ENCODE measurements around the gene KCNQ1.

KCNQ1 gene

GRCh38 chr11:2732940-2733628 lies 288.3 kb downstream of the KCNQ1 start:
- Histone ChIP-seq H3K27me3 (ENCODE audit: control insufficient read depth, insufficient read depth, low read length) (no peaks in the 10 kb centered on the region), H3K4me3 (ENCODE audit: low read length) (no peak overlapping the region), H3K4me1 (ENCODE audit: control insufficient read depth, insufficient read depth, low read length) (no peaks in the 10 kb centered on the region), H3K9ac (ENCODE audit: low read length) (no peak overlapping the region), H3K36me3 (ENCODE audit: control insufficient read depth, insufficient read depth, low read length) (no peaks in the 10 kb centered on the region), H3K27ac (ENCODE audit: low read depth, low read length) (no peak overlapping the region)

- no peaks in the 10 kb centered on the region for H3K4me1 ChIP-seq (ENCODE audit: control insufficient read depth, insufficient read depth, low read length)
- H3K36me3 ChIP-seq (ENCODE audit: control insufficient read depth, insufficient read depth, low read length): no peaks in the 10 kb centered on the region
- H3K27ac ChIP-seq (ENCODE audit: low read depth, low read length): no peak overlapping the region
- no peak overlapping the region for H3K9ac ChIP-seq (ENCODE audit: low read length)
- no peak overlapping the region for H3K4me3 ChIP-seq (ENCODE audit: low read length)
- no peaks in the 10 kb centered on the region for H3K27me3 ChIP-seq (ENCODE audit: control insufficient read depth, insufficient read depth, low read length)
Observed at GRCh38 chr11:2734181-2735052, 289.6 kb downstream of the KCNQ1 start.

- H3K4me1 ChIP-seq (ENCODE audit: control insufficient read depth, insufficient read depth, low read length): no peaks in the 10 kb centered on the region
Observed at GRCh38 chr11:2735053-2735589, 290.3 kb downstream of the KCNQ1 start.

GRCh38 chr11:2736577-2737225 lies 291.9 kb downstream of the KCNQ1 start:
- no peaks in the 10 kb centered on the region for H3K36me3 ChIP-seq (ENCODE audit: control insufficient read depth, insufficient read depth, low read length)
- H3K27ac ChIP-seq (ENCODE audit: low read depth, low read length): no peak overlapping the region
- H3K27me3 ChIP-seq (ENCODE audit: control insufficient read depth, insufficient read depth, low read length): no peaks in the 10 kb centered on the region
- H3K4me1 ChIP-seq (ENCODE audit: control insufficient read depth, insufficient read depth, low read length): no peaks in the 10 kb centered on the region
- no peak overlapping the region for H3K9ac ChIP-seq (ENCODE audit: low read length)
- H3K4me3 ChIP-seq (ENCODE audit: low read length): no peak overlapping the region

More at GRCh38 chr11:2735053-2735589, 290.3 kb downstream of the KCNQ1 start:
- H3K27ac ChIP-seq (ENCODE audit: low read depth, low read length): no peak overlapping the region
- H3K27me3 ChIP-seq (ENCODE audit: control insufficient read depth, insufficient read depth, low read length): no peaks in the 10 kb centered on the region
- no peak overlapping the region for H3K4me3 ChIP-seq (ENCODE audit: low read length)
- no peaks in the 10 kb centered on the region for H3K36me3 ChIP-seq (ENCODE audit: control insufficient read depth, insufficient read depth, low read length)
- H3K9ac ChIP-seq (ENCODE audit: low read length): no peak overlapping the region

GRCh38 chr11:2737226-2737590 lies 292.4 kb downstream of the KCNQ1 start:
- Histone ChIP-seq H3K4me1 (ENCODE audit: control insufficient read depth, insufficient read depth, low read length) (no peaks in the 10 kb centered on the region), H3K9ac (ENCODE audit: low read length) (no peak overlapping the region), H3K4me3 (ENCODE audit: low read length) (no peak overlapping the region), H3K27me3 (ENCODE audit: control insufficient read depth, insufficient read depth, low read length) (no peaks in the 10 kb centered on the region), H3K36me3 (ENCODE audit: control insufficient read depth, insufficient read depth, low read length) (no peaks in the 10 kb centered on the region), H3K27ac (ENCODE audit: low read depth, low read length) (no peak overlapping the region)

GRCh38 chr11:2737866-2738265 lies 293.1 kb downstream of the KCNQ1 start:
- Histone ChIP-seq H3K27me3 (ENCODE audit: control insufficient read depth, insufficient read depth, low read length) (no peaks in the 10 kb centered on the region), H3K36me3 (ENCODE audit: control insufficient read depth, insufficient read depth, low read length) (no peaks in the 10 kb centered on the region), H3K4me1 (ENCODE audit: control insufficient read depth, insufficient read depth, low read length) (no peaks in the 10 kb centered on the region), H3K4me3 (ENCODE audit: low read length) (no peak overlapping the region), H3K27ac (ENCODE audit: low read depth, low read length) (no peak overlapping the region), H3K9ac (ENCODE audit: low read length) (no peak overlapping the region)

- Histone ChIP-seq H3K27ac (ENCODE audit: low read depth, low read length) (no peak overlapping the region), H3K4me3 (ENCODE audit: low read length) (no peak overlapping the region), H3K27me3 (ENCODE audit: control insufficient read depth, insufficient read depth, low read length) (no peaks in the 10 kb centered on the region), H3K9ac (ENCODE audit: low read length) (no peak overlapping the region), H3K36me3 (ENCODE audit: control insufficient read depth, insufficient read depth, low read length) (no peaks in the 10 kb centered on the region), H3K4me1 (ENCODE audit: control insufficient read depth, insufficient read depth, low read length) (no peaks in the 10 kb centered on the region)
Observed at GRCh38 chr11:2738551-2739431, 294.0 kb downstream of the KCNQ1 start.

GRCh38 chr11:2739531-2740274 lies 294.9 kb downstream of the KCNQ1 start:
- no peaks in the 10 kb centered on the region for H3K4me1 ChIP-seq (ENCODE audit: control insufficient read depth, insufficient read depth, low read length)

GRCh38 chr11:2740275-2740940 lies 295.6 kb downstream of the KCNQ1 start:
- Histone ChIP-seq H3K36me3 (ENCODE audit: control insufficient read depth, insufficient read depth, low read length) (no peaks in the 10 kb centered on the region), H3K4me1 (ENCODE audit: control insufficient read depth, insufficient read depth, low read length) (no peaks in the 10 kb centered on the region), H3K4me3 (ENCODE audit: low read length) (no peak overlapping the region), H3K27me3 (ENCODE audit: control insufficient read depth, insufficient read depth, low read length) (no peaks in the 10 kb centered on the region), H3K9ac (ENCODE audit: low read length) (no peak overlapping the region), H3K27ac (ENCODE audit: low read depth, low read length) (no peak overlapping the region)

More at GRCh38 chr11:2739531-2740274, 294.9 kb downstream of the KCNQ1 start:
- no peaks in the 10 kb centered on the region for H3K36me3 ChIP-seq (ENCODE audit: control insufficient read depth, insufficient read depth, low read length)
- no peaks in the 10 kb centered on the region for H3K27me3 ChIP-seq (ENCODE audit: control insufficient read depth, insufficient read depth, low read length)
- H3K9ac ChIP-seq (ENCODE audit: low read length): no peak overlapping the region
- no peak overlapping the region for H3K27ac ChIP-seq (ENCODE audit: low read depth, low read length)
- no peak overlapping the region for H3K4me3 ChIP-seq (ENCODE audit: low read length)

- Histone ChIP-seq H3K36me3 (ENCODE audit: control insufficient read depth, insufficient read depth, low read length) (no peaks in the 10 kb centered on the region), H3K9ac (ENCODE audit: low read length) (no peak overlapping the region), H3K4me3 (ENCODE audit: low read length) (no peak overlapping the region), H3K4me1 (ENCODE audit: control insufficient read depth, insufficient read depth, low read length) (no peaks in the 10 kb centered on the region), H3K27ac (ENCODE audit: low read depth, low read length) (no peak overlapping the region), H3K27me3 (ENCODE audit: control insufficient read depth, insufficient read depth, low read length) (no peaks in the 10 kb centered on the region)
Observed at GRCh38 chr11:2741006-2741376, 296.2 kb downstream of the KCNQ1 start.
